NCI-H446 (cell line): Measurements from ENCODE around the gene C11orf58.
A peak's percentile ranks its signal among the peaks of the same experiment; 100 is the strongest.

Experiments used
- DNase-seq, 2 experiments: peaks; one replicate each; lab custom pipeline; 2025; lab: John Stamatoyannopoulos, UW

Gene C11orf58

GRCh38 chr11:16785520-16786128 lies 47.2 kb downstream of the C11orf58 start:
- peak; percentile 63 to 74 for DNase-seq

- no peak for DNase-seq
Observed at GRCh38 chr11:16786131-16786530, 47.7 kb downstream of the C11orf58 start.

- no peak for DNase-seq
Observed at GRCh38 chr11:16787035-16787742, 48.7 kb downstream of the C11orf58 start.

GRCh38 chr11:16788141-16789062 lies 50.0 kb downstream of the C11orf58 start:
- peak in 1 of 2 experiments; percentile 63 for DNase-seq

GRCh38 chr11:16789063-16789420 lies 50.6 kb downstream of the C11orf58 start:
- no peak for DNase-seq

GRCh38 chr11:16789560-16790485 lies 51.4 kb downstream of the C11orf58 start:
- DNase-seq, result no peak

- DNase-seq, result no peak
Observed at GRCh38 chr11:16790486-16791190, 52.2 kb downstream of the C11orf58 start.

GRCh38 chr11:16791191-16791961 lies 52.9 kb downstream of the C11orf58 start:
- no peak for DNase-seq

- no peak for DNase-seq
Observed at GRCh38 chr11:16792426-16792825, 54.0 kb downstream of the C11orf58 start.

- no peak for DNase-seq
Observed at GRCh38 chr11:16793009-16793408, 54.6 kb downstream of the C11orf58 start.

- DNase-seq, result no peak
Observed at GRCh38 chr11:16793511-16793910, 55.1 kb downstream of the C11orf58 start.

GRCh38 chr11:16794047-16794818 lies 55.8 kb downstream of the C11orf58 start:
- no peak for DNase-seq

GRCh38 chr11:16795146-16795545 lies 56.7 kb downstream of the C11orf58 start:
- DNase-seq, result no peak

GRCh38 chr11:16796311-16796710 lies 57.9 kb downstream of the C11orf58 start:
- DNase-seq, result no peak

GRCh38 chr11:16797776-16798175 lies 59.3 kb downstream of the C11orf58 start:
- DNase-seq, result no peak

GRCh38 chr11:16799221-16799620 lies 60.8 kb downstream of the C11orf58 start:
- no peak for DNase-seq

GRCh38 chr11:16799890-16800289 lies 61.4 kb downstream of the C11orf58 start:
- DNase-seq, result no peak

- no peak for DNase-seq
Observed at GRCh38 chr11:16800382-16800781, 61.9 kb downstream of the C11orf58 start.

- no peak for DNase-seq
Observed at GRCh38 chr11:16801288-16801980, 63.0 kb downstream of the C11orf58 start.
